H1 (cell line): ENCODE results near the gene POP7. TPM values are rescaled to one million over a fixed set of nuclear protein-coding genes. Genes with fewer than 3 reads are reported as not detected.

ENCODE experiments used
- EZH2 ChIP-seq: fragments of 200-600 bp; sonication (generic); IDR thresholded peaks from 2 replicates; pipeline ENCODE4 v1.7.1; 2012; ENCODE audit warnings: low read depth, mild to moderate bottlenecking, moderate library complexity, low read length, inconsistent platforms; ENCODE audit not compliant: severe bottlenecking
- GTF2F1 ChIP-seq: IDR thresholded peaks from 2 replicates; pipeline ENCODE4 v1.6.1; 2012; ENCODE audit warnings: low read depth, low read length, improper control_type of control experiment, borderline replicate concordance
- polyA plus RNA-seq, 7 experiments: library from polyadenylated mRNA; depleted of rRNA in 3 of 7; stranded (reverse) in 5 of 7; unstranded in 2 of 7; fragments of >200 nt in 5 of 7; fragments of 200-250 nt in 2 of 7; gene quantifications; 1 replicate in 5 of 7; 2 replicates in 1 of 7; 4 replicates in 1 of 7; pipeline versions ENCODE4 v1.2.1 to v1.2.3, GENCODE V29; 2011 to 2013; ENCODE audit warnings: missing spikeins in 2 of 7, mixed read lengths in 2 of 7
- total RNA-seq: library from RNA; stranded (reverse); fragmentation: NEBNext Ultra II Directional; extraction: Animal tissue kit (Norgen Biotek cat#: 25700); gene quantifications from 2 replicates; pipeline ENCODE4 v1.2.1, GENCODE V29; 2021

The POP7 gene
- total and polyA plus RNA-seq, 2 of the 8 experiments (the other 6 are each of a cell fraction or from before 2014, with no cell fraction given) = 92.5 to 135 TPM

- TF ChIP-seq GTF2F1 = no peak
- no peak for TF ChIP-seq EZH2
Observed at GRCh38 chr7:100692578-100692961, 13.4 kb upstream of the POP7 start (continued).
